Measurements from ENCODE around the gene HOXB7. TPM values are rescaled to one million over a fixed set of nuclear protein-coding genes. Genes with fewer than 3 reads are reported as not detected.

HOXB7 gene
- total and polyA plus RNA-seq, 10 of the 15 experiments (the other 5 are each of a cell fraction or from before 2014, with no cell fraction given), result 2.8 to 7.4 (median 4.2) TPM

- SMC1A ChIA-PET (ENCODE audit: uncharacterized antibody, unreplicated experiment), result interaction anchor here (1.2 kb wide), 1 partner anchor 13 kb away, joined by 3 read pairs; no protein-coding TSS in a partner anchor
- DNase-seq (ENCODE audit: low read depth, low spot score) (no peak), ATAC-seq (no peak), FAIRE-seq (no peak)
- no peak for TF ChIP-seq PAX5 (IDR thresholded peaks at IDR 0.05; ENCODE audit: borderline replicate concordance, low read depth, low read length)
- TF ChIP-seq RAD51 (IDR thresholded peaks at IDR 0.05), result 0 out of 2 replicates have a peak, but pooled peaks have one; percentile 25
- no peaks in the 10 kb centered on the region for H3K4me1 ChIP-seq (ENCODE audit: control insufficient read depth, insufficient read depth, low read length)
- POLR2A ChIA-PET, result interaction anchor here (1.0 kb wide), 1 partner anchor 12 kb away, joined by 3 read pairs; no protein-coding TSS in a partner anchor
- BruUV-seq (replicated peaks), result no TSS peak
- no peak overlapping the region for H3K4me3 ChIP-seq
- no peaks in the 10 kb centered on the region; a peak in 1 of 4 replicates for H3K36me3 ChIP-seq (ENCODE audit: control insufficient read depth in 2 of 2, insufficient read depth in 2 of 2, low read length in 1 of 2)
- H3K27me3 ChIP-seq (replicated peaks in 1 of 2; ENCODE audit: control insufficient read depth in 2 of 2, insufficient read depth in 2 of 2, low read length in 1 of 2), result no peaks in the 10 kb centered on the region
- WGBS (ENCODE audit: insufficient coverage, insufficient replicate concordance, low lambda C conversion rate, missing lambda C conversion rate), result 45% methylated on average over 33 of the region's 33 CpGs
- H3K27ac ChIP-seq (ENCODE audit: control insufficient read depth, insufficient read depth), result no peak overlapping the region
- no peak overlapping the region for H3K9ac ChIP-seq (ENCODE audit: control insufficient read depth, insufficient read depth, low read length)
- CTCF ChIA-PET, result interaction anchor here (0.7 kb wide), 1 partner anchor 194 kb away, joined by 3 read pairs; no protein-coding TSS in a partner anchor
- no peaks in the 10 kb centered on the region for H3K9me3 ChIP-seq (replicated peaks; ENCODE audit: control insufficient read depth, insufficient read depth, low read length)
- no peaks in the 10 kb centered on the region for H4K20me1 ChIP-seq (ENCODE audit: control insufficient read depth, insufficient read depth)
- H2AFZ ChIP-seq (ENCODE audit: control insufficient read depth, low read depth, low read length), result no peak overlapping the region
- intact Hi-C loops (cut with micrococcal nuclease; ENCODE audit: unreplicated experiment) (no loop called here), in situ Hi-C loops (cut with MboI) (no loop called here)
- no peak overlapping the region for H3K4me2 ChIP-seq (ENCODE audit: control insufficient read depth, insufficient read depth)
- H3K79me2 ChIP-seq (ENCODE audit: control insufficient read depth, insufficient read depth, low read length), result no peaks in the 10 kb centered on the region
- RAD21 ChIA-PET (ENCODE audit: unreplicated experiment), result interaction anchor here (1.4 kb wide), 1 partner anchor 76 kb away, joined by 3 read pairs; no protein-coding TSS in a partner anchor
These were observed 42.1 kb downstream of the HOXB7 start for GRCh38 chr17:48568499-48569239.

- H3K4me1 ChIP-seq (ENCODE audit: control insufficient read depth, insufficient read depth, low read length), result no peaks in the 10 kb centered on the region
- H3K27ac ChIP-seq (ENCODE audit: control insufficient read depth, insufficient read depth), result no peak overlapping the region
- no peaks in the 10 kb centered on the region for H3K79me2 ChIP-seq (ENCODE audit: control insufficient read depth, insufficient read depth, low read length)
- ChIA-PET CTCF (interaction anchor here (0.6 to 0.7 kb wide), 2 partner anchors 193 to 305 kb away, joined by 3 read pairs; no protein-coding TSS in a partner anchor), RAD21 (ENCODE audit: unreplicated experiment) (interaction anchor here (1.1 to 1.4 kb wide), 2 partner anchors 15 to 75 kb away, joined by 3 read pairs; no protein-coding TSS in a partner anchor), SMC1A (ENCODE audit: uncharacterized antibody, unreplicated experiment) (interaction anchor here (0.9 to 1.2 kb wide), 2 partner anchors 12 to 63 kb away, joined by 3 read pairs; no protein-coding TSS in a partner anchor), POLR2A (interaction anchor here (1.0 kb wide), 1 partner anchor 11 kb away, joined by 3 read pairs; no protein-coding TSS in a partner anchor)
- no TSS peak for BruUV-seq (replicated peaks)
- no peaks in the 10 kb centered on the region; a peak in 1 of 4 replicates for H3K36me3 ChIP-seq (ENCODE audit: control insufficient read depth in 2 of 2, insufficient read depth in 2 of 2, low read length in 1 of 2)
- H3K27me3 ChIP-seq (replicated peaks in 1 of 2; ENCODE audit: control insufficient read depth in 2 of 2, insufficient read depth in 2 of 2, low read length in 1 of 2), result no peaks in the 10 kb centered on the region
- FAIRE-seq, result no peak
- H2AFZ ChIP-seq (ENCODE audit: control insufficient read depth, low read depth, low read length), result no peak overlapping the region
- H3K4me3 ChIP-seq, result no peak overlapping the region
- H3K9ac ChIP-seq (ENCODE audit: control insufficient read depth, insufficient read depth, low read length), result no peak overlapping the region
- in situ Hi-C loops (cut with MboI) (no loop called here), intact Hi-C loops (cut with micrococcal nuclease; ENCODE audit: unreplicated experiment) (no loop called here)
- no peaks in the 10 kb centered on the region for H3K9me3 ChIP-seq (replicated peaks; ENCODE audit: control insufficient read depth, insufficient read depth, low read length)
- no peak overlapping the region for H3K4me2 ChIP-seq (ENCODE audit: control insufficient read depth, insufficient read depth)
- no peak for DNase-seq (ENCODE audit: low read depth, low spot score)
- 63% methylated on average over 2 of the region's 2 CpGs for WGBS (ENCODE audit: insufficient coverage, insufficient replicate concordance, low lambda C conversion rate, missing lambda C conversion rate)
- no peak for ATAC-seq
- no peaks in the 10 kb centered on the region for H4K20me1 ChIP-seq (ENCODE audit: control insufficient read depth, insufficient read depth)
- TF ChIP-seq SMARCA5 (IDR thresholded peaks at IDR 0.05) (no peak), E2F8 (IDR thresholded peaks at IDR 0.05; ENCODE audit: low read depth, partially characterized antibody) (no peak), POU2F2 (IDR thresholded peaks at IDR 0.05; ENCODE audit: borderline replicate concordance, low read depth, low read length) (no peak), ZZZ3 (IDR thresholded peaks at IDR 0.05; ENCODE audit: control insufficient read depth, insufficient read length, low read depth) (no peak), CREB1 (IDR thresholded peaks at IDR 0.05; ENCODE audit: low read depth) (no peak), JUND (IDR thresholded peaks at IDR 0.05; ENCODE audit: low read depth, low read length) (no peak), RELA (IDR thresholded peaks at IDR 0.05; ENCODE audit: borderline replicate concordance, partially characterized antibody) (no peak)
These were observed 43.0 kb downstream of the HOXB7 start for GRCh38 chr17:48567646-48568354.

Data from GM12878 (cell line).